GM12875 (cell line): ENCODE data around the gene MAP2K3.

Experiments used
- H3K4me3 ChIP-seq: one replicate; pipeline ENCODE4 v1.5.1; 2011; ENCODE audit warnings: low read depth, low read length, control low read depth
- TF ChIP-seq, protein P1 (sequence below): IDR thresholded peaks from 2 replicates; pipeline ENCODE4 v1.5.1; 2011; ENCODE audit warnings: low read depth, mild to moderate bottlenecking, control low read depth, inconsistent platforms, low read length, moderate library complexity, borderline replicate concordance; ENCODE audit not compliant: insufficient read depth

MAP2K3 gene

DNA sequence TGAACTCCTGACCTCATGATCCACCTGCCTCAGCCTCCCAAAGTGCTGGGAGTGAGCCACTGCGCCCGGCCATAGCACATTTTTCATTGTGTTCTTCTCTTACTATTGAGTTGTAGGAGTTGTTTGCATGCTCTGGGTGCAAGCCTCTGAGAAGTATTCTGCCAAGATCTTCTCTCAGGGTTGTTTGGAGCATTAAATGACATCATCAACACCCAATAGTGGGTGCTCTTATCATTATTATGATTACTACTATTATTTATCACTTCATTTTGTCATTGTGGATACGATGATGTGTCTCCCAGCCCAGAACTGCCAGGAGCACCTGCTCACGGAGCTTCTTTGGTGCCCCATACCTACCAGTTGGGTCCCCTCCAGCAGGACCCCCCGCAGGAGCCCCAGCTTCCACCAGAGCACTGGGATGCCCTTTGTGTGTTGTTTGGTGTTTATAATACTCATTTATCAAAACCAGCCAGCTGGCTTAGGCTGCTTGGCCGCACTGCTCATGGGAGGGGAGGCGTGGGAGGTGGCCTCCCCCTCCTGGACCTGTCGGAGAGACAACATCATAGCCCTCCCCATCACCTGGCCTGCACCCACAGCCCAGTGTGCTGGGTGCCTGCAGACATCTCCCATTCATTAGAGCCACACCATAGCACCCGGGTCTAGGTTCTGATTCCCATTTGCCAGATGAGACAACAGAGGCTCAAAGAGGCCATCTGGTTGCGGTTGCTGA, 12.9 kb upstream of the MAP2K3 start:
- H3K4me3 ChIP-seq: no peak overlapping the region
- TF ChIP-seq, protein P1, sequence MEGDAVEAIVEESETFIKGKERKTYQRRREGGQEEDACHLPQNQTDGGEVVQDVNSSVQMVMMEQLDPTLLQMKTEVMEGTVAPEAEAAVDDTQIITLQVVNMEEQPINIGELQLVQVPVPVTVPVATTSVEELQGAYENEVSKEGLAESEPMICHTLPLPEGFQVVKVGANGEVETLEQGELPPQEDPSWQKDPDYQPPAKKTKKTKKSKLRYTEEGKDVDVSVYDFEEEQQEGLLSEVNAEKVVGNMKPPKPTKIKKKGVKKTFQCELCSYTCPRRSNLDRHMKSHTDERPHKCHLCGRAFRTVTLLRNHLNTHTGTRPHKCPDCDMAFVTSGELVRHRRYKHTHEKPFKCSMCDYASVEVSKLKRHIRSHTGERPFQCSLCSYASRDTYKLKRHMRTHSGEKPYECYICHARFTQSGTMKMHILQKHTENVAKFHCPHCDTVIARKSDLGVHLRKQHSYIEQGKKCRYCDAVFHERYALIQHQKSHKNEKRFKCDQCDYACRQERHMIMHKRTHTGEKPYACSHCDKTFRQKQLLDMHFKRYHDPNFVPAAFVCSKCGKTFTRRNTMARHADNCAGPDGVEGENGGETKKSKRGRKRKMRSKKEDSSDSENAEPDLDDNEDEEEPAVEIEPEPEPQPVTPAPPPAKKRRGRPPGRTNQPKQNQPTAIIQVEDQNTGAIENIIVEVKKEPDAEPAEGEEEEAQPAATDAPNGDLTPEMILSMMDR: no peak

- TF ChIP-seq, protein P1: no peak
- no peak overlapping the region for H3K4me3 ChIP-seq
These were observed 12.3 kb upstream of the MAP2K3 start for GRCh38 chr17:21272250-21272649.

DNA sequence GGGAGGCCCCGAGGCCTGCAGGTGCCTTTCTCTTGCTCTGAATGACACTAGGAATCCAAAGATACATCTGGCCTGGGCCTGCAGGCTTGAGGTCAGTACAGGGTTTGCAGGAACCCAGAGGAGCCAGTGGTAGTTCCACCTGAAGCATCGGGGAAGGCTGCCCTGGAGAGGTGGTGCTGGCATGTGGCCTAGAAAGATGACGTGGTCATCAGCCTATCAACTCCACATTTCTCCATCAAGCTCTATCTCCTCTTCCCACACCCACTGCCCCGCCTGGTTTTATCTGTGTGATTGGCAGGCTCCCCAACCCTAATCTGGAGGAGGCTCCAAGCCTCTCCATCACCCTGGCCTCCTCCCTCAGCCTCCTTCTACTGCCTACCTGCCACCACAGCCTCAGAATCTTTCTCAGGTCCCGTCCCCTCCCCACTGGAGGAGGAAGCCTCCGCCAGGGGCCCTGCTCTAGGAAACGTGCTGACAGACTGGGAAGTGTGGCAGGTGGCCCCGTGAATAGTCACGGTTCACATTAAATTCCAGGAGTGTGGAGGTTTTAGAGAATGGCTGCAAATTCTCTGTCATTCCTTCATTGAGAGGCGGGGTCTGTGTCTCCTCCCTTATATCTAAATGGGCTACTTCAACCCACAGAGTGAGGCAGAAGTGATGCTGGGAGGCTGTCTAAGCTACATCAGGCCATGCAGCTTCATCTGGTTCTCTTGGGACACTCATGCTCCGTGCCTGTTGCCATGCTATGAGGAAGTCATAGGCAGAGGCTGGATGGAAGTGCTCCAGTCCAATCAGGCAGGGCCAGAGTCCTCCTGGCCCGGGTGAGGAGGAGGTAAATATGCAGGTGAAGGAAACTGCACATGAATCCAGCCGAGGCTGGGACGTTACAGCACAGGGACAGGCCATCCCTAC, 11.4 kb upstream of the MAP2K3 start:
- TF ChIP-seq, protein P1: no peak
- H3K4me3 ChIP-seq: no peak overlapping the region

GRCh38 chr17:21275047-21275578, 9.4 kb upstream of the MAP2K3 start:
- TF ChIP-seq, protein P1: no peak
- H3K4me3 ChIP-seq: peak overlapping the region; percentile 79

DNA sequence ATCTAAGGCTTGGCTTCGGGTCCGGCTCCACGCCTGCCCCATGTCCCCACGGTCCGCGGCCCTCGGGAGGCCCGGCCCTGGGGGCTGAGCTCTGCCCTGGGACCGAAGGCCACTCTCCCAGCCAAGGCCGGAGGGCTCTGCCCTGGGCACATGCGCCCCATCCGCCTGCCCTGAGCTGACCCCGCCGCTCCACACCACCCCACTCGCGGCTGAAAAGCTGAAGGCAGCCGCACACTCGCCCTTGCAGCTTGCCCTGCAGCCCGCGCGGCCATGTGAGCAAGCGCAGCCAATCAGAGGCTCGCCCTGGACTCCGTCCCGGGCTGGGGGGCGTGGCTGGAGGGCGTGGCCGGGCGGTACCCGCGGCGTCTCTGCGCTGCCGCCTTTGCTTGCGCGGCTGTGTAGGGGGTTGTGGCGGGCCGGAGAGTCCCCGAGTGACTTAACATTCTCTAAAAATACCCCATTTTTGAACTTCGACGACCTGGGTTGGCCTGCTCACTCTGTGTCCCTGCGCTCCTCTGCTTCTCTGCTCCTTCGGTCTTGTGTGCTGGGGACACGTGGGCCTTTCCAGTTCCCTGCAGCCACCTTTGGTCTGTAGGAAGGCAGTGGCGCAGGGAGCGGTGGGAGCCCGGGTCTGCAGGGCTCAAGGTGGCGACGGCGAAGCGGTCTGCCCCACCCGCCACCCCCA, 8.8 kb upstream of the MAP2K3 start:
- TF ChIP-seq, protein P1: no peak
- peak overlapping the region; percentile 79 for H3K4me3 ChIP-seq

GRCh38 chr17:21276264-21276588, 8.3 kb upstream of the MAP2K3 start:
- H3K4me3 ChIP-seq: peak overlapping the region; percentile 79
- TF ChIP-seq, protein P1: no peak
